Parietal lobe (tissue), 2 donors: ENCODE measurements around the gene TCF7L1. TPM values are rescaled to one million over a fixed set of nuclear protein-coding genes. Genes with fewer than 3 reads are reported as not detected.

ENCODE experiments used
- small RNA-seq: library from RNA; depleted of rRNA; stranded (forward); fragments of <200 nt; gene quantifications from one replicate; pipeline ENCODE3, GENCODE V24; 2014; ENCODE audit warnings: low replicate concordance
- total RNA-seq: library from RNA; depleted of rRNA; stranded (reverse); fragments of >200 nt; gene quantifications from one replicate; pipeline ENCODE4 v1.2.3, GENCODE V29; 2014

The TCF7L1 gene
- 3.4 TPM for total RNA-seq

GRCh38 chr2:85132834-85133637 is at the start of gene TCF7L1:
TCF7L1 (plus strand) TSS chr2:85133392; CDS start chr2:85133685, 293 bp downstream.

GRCh38 chr2:85327822-85328617 is 194.8 kb downstream of the TCF7L1 start, which contains the start of gene TGOLN2:
TGOLN2 (minus strand) TSS chr2:85327989; CDS start chr2:85327962, 27 bp downstream.

GRCh38 chr2:85354286-85355072 is 221.3 kb downstream of the TCF7L1 start, which contains the start of the genes ELMOD3 and RETSAT:
ELMOD3 (plus strand) TSS chr2:85354769; CDS start chr2:85357199, 2,430 bp downstream.
RETSAT (minus strand) TSS chr2:85354528; CDS start chr2:85354507, 21 bp downstream.

Small RNA genes lying within 50 kb of the gene (small RNA-seq; reads per million reads assigned to genes)
- gene AC093162.1 (not detected), gene RF00019 (not detected), gene RNU6-674P (not detected)

Other genes starting within 250 kb of the TCF7L1 start
- 2,077 TPM for gene TMSB10, start 227.7 kb upstream of the TCF7L1 start, total RNA-seq
- 23.5 TPM for gene KCMF1, start 162.2 kb upstream of the TCF7L1 start, total RNA-seq
- gene TGOLN2, start 194.6 kb downstream of the TCF7L1 start, total RNA-seq = 57.0 TPM
- gene RETSAT, start 221.1 kb downstream of the TCF7L1 start, total RNA-seq = 14.4 TPM
- 26.9 TPM for gene ELMOD3, start 221.4 kb downstream of the TCF7L1 start, total RNA-seq